SK-N-DZ (cell line): ENCODE measurements around the gene ABCA13.

Experiments used
- DNase-seq: peaks from one replicate; pipeline ENCODE4 v3.0.0-alpha.2; 2015; ENCODE audit warnings: low spot score

Gene ABCA13

DNA sequence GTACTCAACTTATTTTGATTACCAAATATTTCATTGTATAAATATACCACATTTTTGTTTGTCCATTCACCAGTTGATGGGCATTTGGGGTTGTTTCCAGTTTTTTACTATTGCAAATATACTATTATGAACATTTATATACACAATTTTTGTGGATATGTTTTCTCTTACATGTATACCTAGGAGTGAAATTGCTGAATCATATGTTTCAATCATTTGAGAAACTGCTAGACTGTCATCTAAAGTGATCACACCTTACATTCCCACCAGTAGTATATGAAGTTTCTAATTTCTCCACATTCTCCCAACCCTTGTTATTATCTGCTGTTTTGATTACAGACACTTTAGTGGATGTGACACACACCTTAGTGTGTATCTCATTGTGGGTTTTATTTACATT is 257.9 kb downstream of the ABCA13 start:
- DNase-seq = no peak

DNA sequence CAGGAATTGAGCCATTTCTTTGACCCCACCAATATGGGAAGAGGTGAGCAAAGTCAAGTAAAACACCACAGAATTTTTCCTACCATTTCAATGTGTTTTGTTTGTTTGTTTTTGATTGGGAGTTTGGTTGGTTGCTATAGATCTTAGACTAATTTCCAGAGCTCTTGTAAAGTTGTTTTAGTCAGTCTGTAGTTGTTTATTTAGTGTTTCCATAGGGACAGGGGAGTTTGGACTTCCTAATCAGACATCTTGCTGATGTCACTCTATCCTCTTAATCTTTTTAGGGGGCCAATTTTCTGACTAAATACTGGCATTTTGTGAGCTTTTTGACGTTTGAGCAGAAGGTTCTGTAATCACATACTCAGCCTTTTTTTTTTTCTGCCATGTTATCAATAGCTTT is 266.9 kb downstream of the ABCA13 start:
- no peak for DNase-seq

DNA sequence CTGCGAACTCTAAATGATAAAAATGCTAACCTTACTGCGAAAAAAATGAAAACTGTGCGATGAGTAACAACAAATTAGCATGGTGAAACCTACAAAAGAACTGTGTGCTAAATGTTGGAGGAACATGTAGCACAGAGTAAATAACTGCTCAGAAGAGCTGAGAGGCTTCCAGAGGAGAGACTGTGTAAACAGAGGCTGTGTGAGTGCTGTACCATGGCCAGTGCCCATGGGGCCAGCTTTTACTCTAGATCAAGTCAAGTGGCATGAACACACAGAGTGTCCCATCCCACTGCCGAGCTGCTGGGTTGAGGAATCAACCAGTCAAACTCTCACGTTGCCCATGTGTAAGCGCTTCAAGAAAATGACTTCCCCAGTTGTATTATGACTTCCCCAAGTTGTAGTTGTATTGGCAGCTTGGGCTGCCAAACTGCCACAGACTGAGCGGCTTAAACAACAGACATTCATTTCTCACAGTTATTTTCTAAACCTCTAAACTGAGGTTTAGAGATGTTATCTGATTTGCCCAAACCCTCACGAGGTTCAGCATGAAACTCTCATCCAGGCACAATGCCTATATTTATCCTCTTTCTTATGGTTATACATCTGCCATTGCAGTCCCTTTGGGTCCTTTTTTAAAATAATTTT is 270.7 kb downstream of the ABCA13 start:
- DNase-seq = no peak

DNA sequence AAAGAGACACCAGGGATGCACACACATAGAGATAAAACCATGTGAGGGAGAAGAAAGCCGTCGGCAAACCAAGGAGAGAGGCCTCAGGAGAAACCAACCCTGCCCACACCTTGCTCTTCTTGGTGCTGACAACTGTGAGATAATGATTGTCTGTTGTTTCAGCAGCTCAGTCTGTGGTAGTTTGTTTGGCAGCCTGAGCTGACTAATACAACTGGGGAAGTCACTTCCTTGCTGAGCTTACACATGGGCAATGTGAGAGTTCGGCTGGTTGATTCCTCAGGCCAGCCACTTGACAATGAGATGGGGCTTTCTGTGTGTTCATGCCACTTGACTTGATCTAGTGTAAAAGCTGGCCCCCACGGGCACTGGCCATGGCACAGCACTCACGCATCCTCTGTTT is 271.8 kb downstream of the ABCA13 start:
- no peak for DNase-seq

GRCh38 chr7:48446721-48447120 is 275.5 kb downstream of the ABCA13 start:
- no peak for DNase-seq

- no peak for DNase-seq
Measured at GRCh38 chr7:48452218-48452617, 281.0 kb downstream of the ABCA13 start.

- no peak for DNase-seq
Measured at GRCh38 chr7:48454750-48455192, 283.5 kb downstream of the ABCA13 start.

GRCh38 chr7:48455363-48455762 is 284.1 kb downstream of the ABCA13 start:
- no peak for DNase-seq

- DNase-seq = no peak
Measured at GRCh38 chr7:48458701-48459524, 287.7 kb downstream of the ABCA13 start.

GRCh38 chr7:48466713-48467112 is 295.5 kb downstream of the ABCA13 start:
- DNase-seq = no peak

DNA sequence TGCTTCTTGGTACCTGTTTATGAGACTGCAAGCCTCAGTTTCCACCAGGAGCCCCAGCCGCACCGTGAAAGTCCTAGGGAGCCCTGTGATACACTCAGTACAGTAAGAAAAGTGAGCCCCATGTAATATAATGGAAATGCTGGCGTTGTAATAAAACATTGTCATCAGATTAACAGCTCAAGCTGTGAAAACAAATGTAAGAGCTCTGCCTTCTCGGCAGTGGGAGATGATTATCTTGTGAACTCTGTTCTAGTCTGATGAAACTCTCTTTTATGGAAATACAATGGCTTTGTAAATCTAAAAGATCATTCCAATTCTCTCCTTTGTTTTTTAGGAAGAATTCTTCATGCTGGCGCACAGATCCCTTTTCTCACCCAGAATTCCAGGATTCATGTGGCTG is 299.9 kb downstream of the ABCA13 start:
- DNase-seq = no peak

DNA sequence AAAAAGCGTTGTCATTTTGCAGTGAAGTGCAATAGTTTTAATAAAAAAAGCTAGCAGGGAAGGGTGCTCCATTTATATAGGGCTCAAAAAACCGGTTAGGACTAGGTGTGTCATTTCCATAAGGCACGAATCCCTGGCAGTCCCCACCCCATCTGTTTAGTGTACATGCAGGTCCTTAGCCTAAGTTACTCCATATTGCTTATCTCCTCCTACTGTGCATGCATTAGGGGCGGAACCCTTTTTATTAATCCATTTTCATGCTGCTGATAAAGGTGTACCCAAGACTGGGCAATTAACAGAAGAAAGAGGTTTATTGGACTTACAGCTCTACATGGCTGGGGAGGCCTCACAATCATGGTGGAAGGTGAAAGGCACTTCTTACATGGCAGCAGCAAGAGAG is 301.4 kb downstream of the ABCA13 start:
- DNase-seq = no peak

GRCh38 chr7:48473205-48473865 is 302.1 kb downstream of the ABCA13 start:
- no peak for DNase-seq

- no peak for DNase-seq
Measured at GRCh38 chr7:48481235-48481634, 310.0 kb downstream of the ABCA13 start.

GRCh38 chr7:48497521-48497920 is 326.3 kb downstream of the ABCA13 start:
- no peak for DNase-seq

- DNase-seq = no peak
Measured at GRCh38 chr7:48502021-48502420, 330.8 kb downstream of the ABCA13 start.

DNA sequence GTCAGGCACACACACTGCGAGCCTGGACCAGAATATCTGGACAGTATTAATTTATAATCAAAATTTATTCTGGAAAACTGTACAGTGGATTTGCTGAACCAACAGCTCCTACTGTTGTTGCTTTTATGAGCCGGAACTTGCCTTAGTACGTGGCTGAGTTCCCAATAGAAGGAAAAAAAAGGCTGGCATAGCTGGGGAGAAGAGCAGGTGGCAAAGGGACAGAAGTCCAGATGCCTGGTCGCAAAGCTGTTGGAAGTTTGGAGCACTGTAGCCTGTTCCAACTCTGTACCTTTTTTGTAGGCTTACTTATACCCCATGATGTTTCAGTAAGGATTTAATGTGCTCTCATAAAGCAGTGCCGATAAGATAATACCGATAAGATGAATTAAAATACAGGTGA is 333.8 kb downstream of the ABCA13 start:
- no peak for DNase-seq

- no peak for DNase-seq
Measured at GRCh38 chr7:48505466-48505865, 334.2 kb downstream of the ABCA13 start.

- DNase-seq = no peak
Measured at GRCh38 chr7:48506569-48506968, 335.3 kb downstream of the ABCA13 start.

GRCh38 chr7:48511080-48511479 is 339.8 kb downstream of the ABCA13 start:
- no peak for DNase-seq

- DNase-seq = no peak
Measured at GRCh38 chr7:48512892-48513291, 341.6 kb downstream of the ABCA13 start.

DNA sequence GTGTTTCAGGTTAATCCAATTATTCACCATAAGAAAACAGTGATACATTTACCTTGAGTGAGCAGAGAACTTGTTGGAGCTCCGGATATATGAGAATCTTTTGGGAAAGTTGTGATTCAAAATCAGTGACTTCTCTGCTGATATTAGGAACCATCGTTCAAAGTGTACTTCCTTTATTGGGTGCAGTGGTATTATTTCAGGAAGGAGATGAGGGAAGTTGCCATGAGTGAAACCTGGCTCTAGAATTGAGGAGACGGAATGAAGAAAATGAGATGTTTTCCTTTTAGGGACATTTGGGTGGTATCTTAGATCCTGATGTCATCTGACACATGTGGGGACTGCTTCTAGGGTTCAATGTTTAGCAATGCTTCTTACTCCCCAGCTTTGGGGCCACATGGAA is 343.9 kb downstream of the ABCA13 start:
- no peak for DNase-seq

- DNase-seq = no peak
Measured at GRCh38 chr7:48518092-48518491, 346.8 kb downstream of the ABCA13 start.
